Hepatocyte (in vitro differentiated cells): ENCODE data around the gene GAS1. TPM values are rescaled to one million over a fixed set of nuclear protein-coding genes. Genes with fewer than 3 reads are reported as not detected.
A peak's percentile ranks its signal among the peaks of the same experiment; 100 is the strongest.

Source experiments
- DNase-seq: peaks from one replicate; pipeline ENCODE4 v3.0.0-alpha.2; 2016; ENCODE audit warnings: low spot score
- H2AFZ ChIP-seq: fragments of 200-600 bp; sonication (generic); 2 replicates; pipeline ENCODE4 v1.6.0; 2016; ENCODE audit warnings: antibody characterized with exemption, mild to moderate bottlenecking
- H3K27ac ChIP-seq: fragments of 200-600 bp; sonication (generic); 2 replicates; pipeline ENCODE4 v1.5.1; 2016; ENCODE audit warnings: mild to moderate bottlenecking
- H3K27me3 ChIP-seq: fragments of 200-600 bp; sonication (generic); 2 replicates; pipeline ENCODE4 v1.6.1; 2016
- H3K36me3 ChIP-seq: fragments of 200-600 bp; sonication (generic); replicated peaks from 2 replicates; pipeline ENCODE4 v1.5.1; 2016; ENCODE audit warnings: low read depth; ENCODE audit not compliant: insufficient read depth
- H3K4me1 ChIP-seq: fragments of 200-600 bp; sonication (generic); 2 replicates; pipeline ENCODE4 v1.5.1; 2016; ENCODE audit warnings: mild to moderate bottlenecking, moderate library complexity; ENCODE audit not compliant: insufficient read depth
- H3K4me2 ChIP-seq: fragments of 200-600 bp; sonication (generic); 2 replicates; pipeline ENCODE4 v1.6.0; 2016
- H3K4me3 ChIP-seq: fragments of 200-600 bp; sonication (generic); 2 replicates; pipeline ENCODE4 v1.5.1; 2016; ENCODE audit warnings: mild to moderate bottlenecking
- H3K79me2 ChIP-seq: fragments of 200-600 bp; sonication (generic); 2 replicates; pipeline ENCODE4 v1.6.0; 2017; ENCODE audit warnings: mild to moderate bottlenecking
- H3K9me2 ChIP-seq: fragments of 200-600 bp; sonication (generic); replicated peaks from 2 replicates; pipeline ENCODE4 v1.6.0; 2017; ENCODE audit warnings: mild to moderate bottlenecking; ENCODE audit not compliant: insufficient read depth
- H3K9me3 ChIP-seq: fragments of 200-600 bp; sonication (generic); 2 replicates; pipeline ENCODE4 v1.5.1; 2016; ENCODE audit warnings: low read depth, mild to moderate bottlenecking
- H4K20me1 ChIP-seq: fragments of 200-600 bp; sonication (generic); 2 replicates; pipeline ENCODE4 v1.6.0; 2016; ENCODE audit warnings: mild to moderate bottlenecking; ENCODE audit not compliant: insufficient read depth, poor library complexity, severe bottlenecking
- CTCF ChIP-seq: fragments of 200-600 bp; sonication (generic); IDR thresholded peaks from 2 replicates; pipeline ENCODE4 v1.5.1; 2016; ENCODE audit warnings: antibody characterized with exemption, mild to moderate bottlenecking; ENCODE audit not compliant: poor library complexity
- EZH2 ChIP-seq: fragments of 200-600 bp; sonication (generic); IDR thresholded peaks from 2 replicates; pipeline ENCODE4 v1.6.1; 2016; ENCODE audit warnings: antibody characterized with exemption, mild to moderate bottlenecking, borderline replicate concordance
- EZH2phosphoT487 ChIP-seq: fragments of 200-600 bp; sonication (generic); IDR thresholded peaks from one replicate; pipeline ENCODE4 v1.6.1; 2018; ENCODE audit warnings: antibody characterized with exemption, mild to moderate bottlenecking, low read depth, moderate library complexity; ENCODE audit not compliant: unreplicated experiment, severe bottlenecking
- WGBS: methylation state at CpG from one replicate; pipeline ENCODE4 v1.1.6; 2016; ENCODE audit warnings: low lambda C conversion rate; ENCODE audit errors: missing lambda C conversion rate; 5-methylcytosine and 5-hydroxymethylcytosine counted together
- polyA plus RNA-seq: library from polyadenylated mRNA; unstranded; fragments of >200 nt; fragmentation: Nextera tagmentation; extraction: Ambion mirVana; gene quantifications from 2 replicates; pipeline ENCODE4 v1.2.1, GENCODE V29; 2016
- total RNA-seq: library from RNA; depleted of rRNA; stranded (reverse); fragments of >200 nt; gene quantifications from 2 replicates; pipeline ENCODE4 v1.2.3, GENCODE V29; 2014

GAS1 gene
- total and polyA plus RNA-seq, 2 experiments from 2014 or later, result 61.3 to 101 TPM

- peak; percentile 59 for DNase-seq
- H4K20me1 ChIP-seq, result peaks cover 11% of the 10 kb centered on the region
- TF ChIP-seq EZH2 (no peak), CTCF (peak; percentile 31)
- H3K4me2 ChIP-seq, result peak overlapping the region; percentile 86
- no peak overlapping the region for H2AFZ ChIP-seq
- H3K79me2 ChIP-seq, result peaks cover 15% of the 10 kb centered on the region
- H3K36me3 ChIP-seq, result no peaks in the 10 kb centered on the region
- peaks cover 19% of the 10 kb centered on the region for H3K4me1 ChIP-seq
- under 1% methylated on average over 46 of the region's 62 CpGs for WGBS
- H3K4me3 ChIP-seq, result peak overlapping the region; percentile 70
- no peaks in the 10 kb centered on the region for H3K9me2 ChIP-seq
- peaks cover 35% of the 10 kb centered on the region for H3K27me3 ChIP-seq
- peak overlapping the region; percentile 89 for H3K27ac ChIP-seq
- no peaks in the 10 kb centered on the region for H3K9me3 ChIP-seq
Measured at GRCh38 chr9:86945728-86946200, 1.5 kb downstream of the GAS1 start.

- Histone ChIP-seq H3K27ac (peak overlapping the region; percentile 89), H3K9me2 (no peaks in the 10 kb centered on the region), H3K79me2 (peaks cover 15% of the 10 kb centered on the region), H3K4me3 (peak overlapping the region; percentile 70), H3K4me1 (peaks cover 19% of the 10 kb centered on the region), H4K20me1 (peaks cover 11% of the 10 kb centered on the region), H3K27me3 (peaks cover 42% of the 10 kb centered on the region), H3K4me2 (peak overlapping the region; percentile 86), H3K36me3 (no peaks in the 10 kb centered on the region), H3K9me3 (no peaks in the 10 kb centered on the region), H2AFZ (no peak overlapping the region)
- peak; percentile 15 for DNase-seq
- no peak for TF ChIP-seq CTCF
- TF ChIP-seq EZH2phosphoT487, result no peak
- WGBS, result 7% methylated on average over 27 of the region's 27 CpGs
Measured at GRCh38 chr9:86944796-86945727, 2.2 kb downstream of the GAS1 start.

- H4K20me1 ChIP-seq, result peaks cover 11% of the 10 kb centered on the region
- no peaks in the 10 kb centered on the region for H3K9me2 ChIP-seq
- H2AFZ ChIP-seq, result no peak overlapping the region
- peaks cover 15% of the 10 kb centered on the region for H3K79me2 ChIP-seq
- H3K4me2 ChIP-seq, result peak overlapping the region; percentile 86
- TF ChIP-seq CTCF (no peak), EZH2phosphoT487 (peak; percentile 97), EZH2 (no peak)
- no peaks in the 10 kb centered on the region for H3K9me3 ChIP-seq
- peaks cover 52% of the 10 kb centered on the region for H3K27me3 ChIP-seq
- DNase-seq, result peak; percentile 48
- 11% methylated on average over 12 of the region's 12 CpGs for WGBS
- no peaks in the 10 kb centered on the region for H3K36me3 ChIP-seq
- H3K27ac ChIP-seq, result no peak overlapping the region
- peaks cover 19% of the 10 kb centered on the region for H3K4me1 ChIP-seq
- H3K4me3 ChIP-seq, result no peak overlapping the region
Measured at GRCh38 chr9:86943201-86944113, 3.8 kb downstream of the GAS1 start.
